Liver (tissue), 9 donors: ENCODE results near the gene NODAL. TPM values are rescaled to one million over a fixed set of nuclear protein-coding genes. Genes with fewer than 3 reads are reported as not detected.

Experiments
- DNase-seq: peaks from one replicate; pipeline ENCODE4 v3.0.0-alpha.2; 2017; ENCODE audit warnings: low spot score
- H3K27ac ChIP-seq, 2 donors: one replicate each; pipeline ENCODE4 v1.7.0; 2013; ENCODE audit warnings: inconsistent platforms in 2 of 2, low read length in 2 of 2, control low read depth in 1 of 2, low read depth in 1 of 2, mild to moderate bottlenecking in 1 of 2
- H3K27me3 ChIP-seq, 4 donors: one replicate each; pipeline versions ENCODE4 v1.6.1 to v1.7.0; 2013; ENCODE audit warnings: low read length in 3 of 4, inconsistent platforms in 1 of 4, mild to moderate bottlenecking in 1 of 4, moderate library complexity in 1 of 4; ENCODE audit not compliant: control insufficient read depth in 4 of 4, insufficient read depth in 4 of 4
- H3K36me3 ChIP-seq, 4 donors: one replicate each; pipeline versions ENCODE4 v1.6.1 to v1.7.0; 2013; ENCODE audit warnings: low read length in 3 of 4, mild to moderate bottlenecking in 3 of 4, low read depth in 1 of 4, moderate library complexity in 1 of 4; ENCODE audit not compliant: control insufficient read depth in 4 of 4, insufficient read depth in 3 of 4
- H3K4me1 ChIP-seq, 4 donors: one replicate each; pipeline versions ENCODE4 v1.6.1 to v1.7.0; 2013; ENCODE audit warnings: low read length in 3 of 4, mild to moderate bottlenecking in 3 of 4, moderate library complexity in 1 of 4; ENCODE audit not compliant: control insufficient read depth in 4 of 4, insufficient read depth in 4 of 4
- H3K4me3 ChIP-seq, 3 donors: one replicate each; pipeline versions ENCODE4 v1.6.1 to v1.7.0; 2013; ENCODE audit warnings: low read length in 3 of 3, control low read depth in 1 of 3, low read depth in 1 of 3, mild to moderate bottlenecking in 1 of 3
- H3K9ac ChIP-seq, 2 donors: one replicate each; pipeline ENCODE4 v1.7.0; 2013; ENCODE audit warnings: low read length in 2 of 2, mild to moderate bottlenecking in 2 of 2, moderate library complexity in 2 of 2, control low read depth in 1 of 2, low read depth in 1 of 2
- H3K9me3 ChIP-seq, 4 donors: one replicate each; pipeline versions ENCODE4 v1.6.1 to v1.7.0; 2013; ENCODE audit warnings: low read length in 3 of 4; ENCODE audit not compliant: control insufficient read depth in 4 of 4
- ATF3 ChIP-seq: IDR thresholded peaks from 2 replicates; pipeline ENCODE4 v1.6.1; 2016; ENCODE audit warnings: antibody characterized with exemption
- CTCF ChIP-seq: fragments of 150-350 bp; IDR thresholded peaks from 2 replicates; pipeline ENCODE4 v1.5.1; 2017; ENCODE audit warnings: improper control_type of control experiment, low read depth, low read length; ENCODE audit not compliant: missing input control
- EGR1 ChIP-seq, 2 donors: IDR thresholded peaks; 2 replicates each; pipeline ENCODE4 v1.6.1; 2016 to 2018; ENCODE audit warnings: antibody characterized with exemption in 2 of 2, low read depth in 2 of 2
- FOXA1 ChIP-seq: IDR thresholded peaks from 2 replicates; pipeline ENCODE4 v1.6.1; 2016; ENCODE audit warnings: antibody characterized with exemption
- FOXA2 ChIP-seq: IDR thresholded peaks from 2 replicates; pipeline ENCODE4 v1.6.1; 2016; ENCODE audit warnings: antibody characterized with exemption
- GABPA ChIP-seq, 2 donors: IDR thresholded peaks in 1 of 2; conservative IDR thresholded peaks in 1 of 2; 2 replicates each; pipeline ENCODE4 v1.6.1; 2016; ENCODE audit warnings: antibody characterized with exemption in 2 of 2, mild to moderate bottlenecking in 1 of 2, moderate library complexity in 1 of 2
- HNF4A ChIP-seq, 2 donors: conservative IDR thresholded peaks; 2 replicates each; pipeline ENCODE4 v1.6.1; 2016; ENCODE audit warnings: antibody characterized with exemption in 2 of 2, mild to moderate bottlenecking in 2 of 2
- HNF4G ChIP-seq: IDR thresholded peaks from 2 replicates; pipeline ENCODE4 v1.6.1; 2016; ENCODE audit warnings: antibody characterized with exemption
- JUND ChIP-seq, 2 donors: IDR thresholded peaks; 2 replicates each; pipeline ENCODE4 v1.6.1; 2016; ENCODE audit warnings: antibody characterized with exemption in 2 of 2
- MAX ChIP-seq: IDR thresholded peaks from 2 replicates; pipeline ENCODE4 v1.6.1; 2016; ENCODE audit warnings: antibody characterized with exemption
- NR2F2 ChIP-seq: IDR thresholded peaks from 2 replicates; pipeline ENCODE4 v1.6.1; 2016; ENCODE audit warnings: antibody characterized with exemption
- RAD21 ChIP-seq, 2 donors: IDR thresholded peaks; 2 replicates each; pipeline ENCODE4 v1.6.1; 2016; ENCODE audit warnings: antibody characterized with exemption in 2 of 2, mild to moderate bottlenecking in 2 of 2
- REST ChIP-seq: IDR thresholded peaks from 2 replicates; pipeline ENCODE4 v1.6.1; 2016; ENCODE audit warnings: antibody characterized with exemption, mild to moderate bottlenecking
- RXRA ChIP-seq, 2 donors: IDR thresholded peaks; 2 replicates each; pipeline ENCODE4 v1.6.1; 2017 to 2018; ENCODE audit warnings: antibody characterized with exemption in 2 of 2, mild to moderate bottlenecking in 1 of 2
- SP1 ChIP-seq: IDR thresholded peaks from 2 replicates; pipeline ENCODE4 v1.6.1; 2018; ENCODE audit warnings: antibody characterized with exemption, mild to moderate bottlenecking
- TAF1 ChIP-seq: conservative IDR thresholded peaks from 2 replicates; pipeline ENCODE4 v1.6.1; 2016; ENCODE audit warnings: antibody characterized with exemption, mild to moderate bottlenecking
- YY1 ChIP-seq: IDR thresholded peaks from 2 replicates; pipeline ENCODE4 v1.6.1; 2016; ENCODE audit warnings: antibody characterized with exemption, mild to moderate bottlenecking
- ZBTB33 ChIP-seq: IDR thresholded peaks from 2 replicates; pipeline ENCODE4 v1.6.1; 2016; ENCODE audit warnings: antibody characterized with exemption
- WGBS: extraction: QIAGEN DNeasy Blood & Tissue Kit; methylation state at CpG from one replicate; pipeline ENCODE4 v1.1.7; 2013; 5-methylcytosine and 5-hydroxymethylcytosine counted together
- polyA plus RNA-seq, 2 donors: library from polyadenylated mRNA; stranded (reverse) in 1 of 2; unstranded in 1 of 2; fragments of 200-250 nt in 1 of 2; fragments of >200 nt in 1 of 2; fragmentation: Nextera tagmentation in 1 of 2; extraction: Ambion mirVana in 1 of 2; gene quantifications; one replicate each; pipeline versions ENCODE4 v1.2.1 to v1.2.3, GENCODE V29; 2013 to 2015
- total RNA-seq, 2 donors: library from RNA; depleted of rRNA; stranded (reverse); fragments of >200 nt; gene quantifications; one replicate each; pipeline ENCODE4 v1.2.3, GENCODE V29; 2014
- donor health status: healthy.
- donor health status: healthy.
- donor health status: healthy.
- donor health status: healthy.
- donor health status: healthy.

NODAL gene
- total and polyA plus RNA-seq, 4 donors: not detected

GRCh38 chr10:70481105-70481504 is 39.6 kb upstream of the NODAL start:
- WGBS: 90% methylated on average over 9 of the region's 9 CpGs
- Histone ChIP-seq H3K27ac (no peak overlapping the region), H3K4me1 (peaks cover 0 to 28% (median 4%) of the 10 kb centered on the region in 4 donors), H3K9ac (no peak overlapping the region), H3K27me3 (no peaks in the 10 kb centered on the region), H3K9me3 (no peaks in the 10 kb centered on the region), H3K36me3 (no peaks in the 10 kb centered on the region), H3K4me3 (no peak overlapping the region)
- DNase-seq: no peak
- TF ChIP-seq MAX: no peak
- TF ChIP-seq REST: no peak
- TF ChIP-seq EGR1 (IDR thresholded peaks at IDR 0.05; ENCODE audit: low read depth in 2 of 2): no peak
- TF ChIP-seq HNF4G: no peak
- TF ChIP-seq ATF3: no peak
- TF ChIP-seq FOXA1: no peak
- no peak for TF ChIP-seq FOXA2
- TF ChIP-seq CTCF: no peak
- TF ChIP-seq TAF1: no peak
- no peak for TF ChIP-seq HNF4A (conservative IDR thresholded peaks at IDR 0.05)
- no peak for TF ChIP-seq JUND (IDR thresholded peaks at IDR 0.05)
- TF ChIP-seq SP1: no peak
- TF ChIP-seq YY1: no peak
- no peak for TF ChIP-seq GABPA (IDR thresholded peaks at IDR 0.05 in 1 of 2, conservative IDR thresholded peaks at IDR 0.05 in 1 of 2)
- TF ChIP-seq NR2F2: no peak
- no peak for TF ChIP-seq ZBTB33
- no peak for TF ChIP-seq RXRA (IDR thresholded peaks at IDR 0.05)
- no peak for TF ChIP-seq RAD21 (IDR thresholded peaks at IDR 0.05)
